DND-41 (cell line): ENCODE data around the gene ZNF99.
A peak's percentile ranks its signal among the peaks of the same experiment; 100 is the strongest.
"Not testable (repeated sequence)": the region's sequence is repeated elsewhere in the genome, so short reads cannot be mapped to it uniquely, and the experiment has no call there.

Experiments
- ATAC-seq: fragments of 200-7000 bp; cut with Tn5 transposase; 3 replicates; pipeline ENCODE4 v1.9.1; 2021; ENCODE audit warnings: low read depth; ENCODE audit not compliant: insufficient read depth
- DNase-seq: peaks from one replicate; pipeline ENCODE4 v3.0.0-alpha.2; 2020
- H2AFZ ChIP-seq: 2 replicates; pipeline ENCODE4 v1.6.0; 2012; ENCODE audit warnings: low read depth, low read length
- H3K27ac ChIP-seq: 2 replicates; pipeline ENCODE4 v1.5.1; 2012; ENCODE audit warnings: low read length, inconsistent platforms
- H3K27me3 ChIP-seq: fragments of 200-600 bp; sonication (generic); 2 replicates; pipeline ENCODE4 v1.6.0; 2012; ENCODE audit warnings: low read length, mild to moderate bottlenecking, inconsistent platforms; ENCODE audit not compliant: insufficient read depth, poor library complexity
- H3K36me3 ChIP-seq: 2 replicates; pipeline ENCODE4 v1.5.1; 2012; ENCODE audit warnings: low read length, inconsistent platforms; ENCODE audit not compliant: insufficient read depth
- H3K4me1 ChIP-seq: 2 replicates; pipeline ENCODE4 v1.5.1; 2012; ENCODE audit warnings: mild to moderate bottlenecking, low read length; ENCODE audit not compliant: insufficient read depth
- H3K4me2 ChIP-seq: 2 replicates; pipeline ENCODE4 v1.6.0; 2012; ENCODE audit warnings: mild to moderate bottlenecking, moderate library complexity, low read length, inconsistent platforms; ENCODE audit not compliant: insufficient read depth
- H3K4me3 ChIP-seq, 2 experiments: fragments of 200-600 bp in 1 of 2; shearing (Covaris generic) in 1 of 2; 2 replicates each; pipeline ENCODE4 v1.5.1; 2012 to 2016; ENCODE audit warnings: inconsistent platforms in 2 of 2, low read length in 2 of 2, mild to moderate bottlenecking in 2 of 2, low read depth in 1 of 2, moderate library complexity in 1 of 2
- H3K79me2 ChIP-seq: 2 replicates; pipeline ENCODE4 v1.6.0; 2012; ENCODE audit warnings: low read length, inconsistent platforms; ENCODE audit not compliant: insufficient read depth
- H3K9ac ChIP-seq: 2 replicates; pipeline ENCODE4 v1.6.0; 2012; ENCODE audit warnings: low read depth, mild to moderate bottlenecking, inconsistent platforms, low read length, moderate library complexity
- H3K9me3 ChIP-seq: 2 replicates; pipeline ENCODE4 v1.5.1; 2012; ENCODE audit warnings: low read length, moderate library complexity, mild to moderate bottlenecking, inconsistent platforms; ENCODE audit not compliant: insufficient read depth, severe bottlenecking
- H4K20me1 ChIP-seq: 2 replicates; pipeline ENCODE4 v1.6.0; 2012; ENCODE audit warnings: low read length; ENCODE audit not compliant: insufficient read depth
- CTCF ChIP-seq: IDR thresholded peaks from 2 replicates; pipeline ENCODE4 v1.5.1; 2012; ENCODE audit warnings: borderline replicate concordance, low read length, moderate library complexity, mild to moderate bottlenecking; ENCODE audit not compliant: poor library complexity, severe bottlenecking; ENCODE audit errors: extremely low read depth
- EZH2 ChIP-seq: IDR thresholded peaks from 3 replicates; pipeline ENCODE4 v1.6.1; 2012; ENCODE audit warnings: borderline replicate concordance, low read depth, mild to moderate bottlenecking, moderate library complexity, low read length, inconsistent platforms; ENCODE audit not compliant: severe bottlenecking

ZNF99 gene

GRCh38 chr19:22797040-22797439, 13.1 kb upstream of the ZNF99 start:
- Histone ChIP-seq H3K27me3 (no peaks in the 10 kb centered on the region), H3K36me3 (no peaks in the 10 kb centered on the region), H2AFZ (no peak overlapping the region), H3K4me3 (no peak overlapping the region), H3K4me1 (no peaks in the 10 kb centered on the region), H3K9me3 (peaks cover 8% of the 10 kb centered on the region), H3K79me2 (no peaks in the 10 kb centered on the region), H4K20me1 (no peaks in the 10 kb centered on the region), H3K9ac (no peak overlapping the region), H3K4me2 (no peak overlapping the region), H3K27ac (no peak overlapping the region)
- ATAC-seq (no peak), DNase-seq (no peak)
- TF ChIP-seq EZH2 (no peak), CTCF (no peak)

GRCh38 chr19:22792863-22793262, 8.9 kb upstream of the ZNF99 start:
- not testable (repeated sequence) for H3K36me3 ChIP-seq, H4K20me1 ChIP-seq, H3K9ac ChIP-seq, H3K4me3 ChIP-seq, H3K4me1 ChIP-seq, H3K27me3 ChIP-seq, H2AFZ ChIP-seq, H3K27ac ChIP-seq, DNase-seq, H3K9me3 ChIP-seq, H3K4me2 ChIP-seq, H3K79me2 ChIP-seq, ATAC-seq

GRCh38 chr19:22735911-22736645, 47.9 kb downstream of the ZNF99 start:
- H3K27me3 ChIP-seq = no peaks in the 10 kb centered on the region
- no peaks in the 10 kb centered on the region for H3K79me2 ChIP-seq
- H3K9ac ChIP-seq = no peak overlapping the region
- TF ChIP-seq CTCF = no peak
- no peak for TF ChIP-seq EZH2
- no peak overlapping the region for H3K4me2 ChIP-seq
- DNase-seq (peak; percentile 9), ATAC-seq (no peak)
- no peaks in the 10 kb centered on the region for H3K4me1 ChIP-seq
- no peak overlapping the region for H2AFZ ChIP-seq
- no peaks in the 10 kb centered on the region for H3K36me3 ChIP-seq
- H4K20me1 ChIP-seq = no peaks in the 10 kb centered on the region
- H3K9me3 ChIP-seq = peaks cover 29% of the 10 kb centered on the region
- H3K4me3 ChIP-seq = no peak overlapping the region
- H3K27ac ChIP-seq = no peak overlapping the region

- DNase-seq (no peak), ATAC-seq (no peak)
- Histone ChIP-seq H3K9ac (no peak overlapping the region), H3K4me3 (no peak overlapping the region), H3K27ac (no peak overlapping the region), H3K36me3 (no peaks in the 10 kb centered on the region), H3K4me2 (no peak overlapping the region), H2AFZ (no peak overlapping the region), H3K79me2 (no peaks in the 10 kb centered on the region), H3K27me3 (no peaks in the 10 kb centered on the region), H3K9me3 (peaks cover 26% of the 10 kb centered on the region), H3K4me1 (no peaks in the 10 kb centered on the region), H4K20me1 (no peaks in the 10 kb centered on the region)
- no peak for TF ChIP-seq EZH2
- TF ChIP-seq CTCF = no peak
These were observed 50.3 kb downstream of the ZNF99 start for GRCh38 chr19:22733691-22734090.

- H3K9ac ChIP-seq, H3K4me1 ChIP-seq, H3K79me2 ChIP-seq, H3K4me2 ChIP-seq, H4K20me1 ChIP-seq, H3K4me3 ChIP-seq, H3K36me3 ChIP-seq, DNase-seq, ATAC-seq, H3K27me3 ChIP-seq, H2AFZ ChIP-seq, H3K27ac ChIP-seq: not testable (repeated sequence)
- peaks cover 16% of the 10 kb centered on the region for H3K9me3 ChIP-seq
These were observed 55.7 kb downstream of the ZNF99 start for GRCh38 chr19:22728214-22728613.

- not testable (repeated sequence) for H3K79me2 ChIP-seq, H2AFZ ChIP-seq, DNase-seq, H3K4me2 ChIP-seq, ATAC-seq, H3K4me1 ChIP-seq, H3K4me3 ChIP-seq, H4K20me1 ChIP-seq, H3K27me3 ChIP-seq, H3K27ac ChIP-seq, H3K9ac ChIP-seq, H3K36me3 ChIP-seq
- H3K9me3 ChIP-seq = peaks cover 15% of the 10 kb centered on the region
These were observed 62.4 kb downstream of the ZNF99 start for GRCh38 chr19:22721533-22721932.
